ENCODE results near the gene PCOLCE2.

DNA sequence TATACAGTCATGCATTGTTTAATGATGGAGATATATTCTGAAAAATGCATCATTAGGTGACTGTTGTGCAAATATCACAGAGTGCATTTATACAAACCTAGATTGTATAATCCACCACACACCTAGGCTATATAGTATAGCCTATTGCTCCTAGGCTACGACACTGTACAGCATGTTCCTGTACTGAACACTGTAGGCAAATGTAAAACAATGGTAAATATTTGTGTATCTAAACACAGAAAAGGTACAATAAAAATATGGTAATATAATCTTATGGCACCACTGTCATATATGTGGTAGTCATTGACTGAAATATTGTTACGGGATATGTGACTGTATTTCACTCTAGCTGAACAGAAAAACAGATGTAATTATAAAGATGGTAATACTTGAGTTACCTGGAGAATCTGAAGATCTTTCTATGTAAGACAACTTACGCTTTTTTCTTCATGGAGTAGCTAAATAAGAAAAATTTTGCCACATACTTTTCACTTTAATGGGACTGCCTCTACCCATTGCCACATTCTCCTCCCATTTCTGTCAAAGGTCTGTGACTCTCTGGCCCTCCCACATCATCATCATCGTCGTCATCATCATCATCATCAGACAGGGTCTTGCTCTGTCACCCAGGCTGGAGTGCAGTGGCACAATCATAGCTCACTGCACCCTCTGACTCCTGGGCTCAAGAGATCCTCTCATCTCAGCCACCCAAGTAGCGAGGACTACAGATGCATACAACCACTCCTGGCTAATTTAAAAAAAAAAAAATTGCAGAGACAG lies 7.2 kb downstream of the PCOLCE2 start:
- TF ChIP-seq, protein P1, sequence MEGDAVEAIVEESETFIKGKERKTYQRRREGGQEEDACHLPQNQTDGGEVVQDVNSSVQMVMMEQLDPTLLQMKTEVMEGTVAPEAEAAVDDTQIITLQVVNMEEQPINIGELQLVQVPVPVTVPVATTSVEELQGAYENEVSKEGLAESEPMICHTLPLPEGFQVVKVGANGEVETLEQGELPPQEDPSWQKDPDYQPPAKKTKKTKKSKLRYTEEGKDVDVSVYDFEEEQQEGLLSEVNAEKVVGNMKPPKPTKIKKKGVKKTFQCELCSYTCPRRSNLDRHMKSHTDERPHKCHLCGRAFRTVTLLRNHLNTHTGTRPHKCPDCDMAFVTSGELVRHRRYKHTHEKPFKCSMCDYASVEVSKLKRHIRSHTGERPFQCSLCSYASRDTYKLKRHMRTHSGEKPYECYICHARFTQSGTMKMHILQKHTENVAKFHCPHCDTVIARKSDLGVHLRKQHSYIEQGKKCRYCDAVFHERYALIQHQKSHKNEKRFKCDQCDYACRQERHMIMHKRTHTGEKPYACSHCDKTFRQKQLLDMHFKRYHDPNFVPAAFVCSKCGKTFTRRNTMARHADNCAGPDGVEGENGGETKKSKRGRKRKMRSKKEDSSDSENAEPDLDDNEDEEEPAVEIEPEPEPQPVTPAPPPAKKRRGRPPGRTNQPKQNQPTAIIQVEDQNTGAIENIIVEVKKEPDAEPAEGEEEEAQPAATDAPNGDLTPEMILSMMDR (IDR thresholded peaks at IDR 0.05) = no peak
- TF ChIP-seq POLR2A (IDR thresholded peaks at IDR 0.05) = no peak

Measured in thyroid gland (tissue), 4 donors.